Epithelial cell of prostate (primary cell): Measurements from ENCODE around the gene CLIC6.

Source experiments
- DNase-seq: peaks from one replicate; pipeline ENCODE4 v3.0.0-alpha.2; 2011; ENCODE audit warnings: low read depth, low spot score
- H3K27ac ChIP-seq: fragments of 450-650 bp; 2 replicates; pipeline ENCODE4 v1.5.1; 2017; ENCODE audit warnings: mild to moderate bottlenecking

The CLIC6 gene

GRCh38 chr21:34668803-34669148 is at the start of gene CLIC6:
CLIC6 (plus strand) TSS chr21:34668994; CDS start chr21:34669389, 395 bp downstream.
- H3K27ac ChIP-seq: no peak within 1 kb of the TSS
- no peak for DNase-seq

DNA sequence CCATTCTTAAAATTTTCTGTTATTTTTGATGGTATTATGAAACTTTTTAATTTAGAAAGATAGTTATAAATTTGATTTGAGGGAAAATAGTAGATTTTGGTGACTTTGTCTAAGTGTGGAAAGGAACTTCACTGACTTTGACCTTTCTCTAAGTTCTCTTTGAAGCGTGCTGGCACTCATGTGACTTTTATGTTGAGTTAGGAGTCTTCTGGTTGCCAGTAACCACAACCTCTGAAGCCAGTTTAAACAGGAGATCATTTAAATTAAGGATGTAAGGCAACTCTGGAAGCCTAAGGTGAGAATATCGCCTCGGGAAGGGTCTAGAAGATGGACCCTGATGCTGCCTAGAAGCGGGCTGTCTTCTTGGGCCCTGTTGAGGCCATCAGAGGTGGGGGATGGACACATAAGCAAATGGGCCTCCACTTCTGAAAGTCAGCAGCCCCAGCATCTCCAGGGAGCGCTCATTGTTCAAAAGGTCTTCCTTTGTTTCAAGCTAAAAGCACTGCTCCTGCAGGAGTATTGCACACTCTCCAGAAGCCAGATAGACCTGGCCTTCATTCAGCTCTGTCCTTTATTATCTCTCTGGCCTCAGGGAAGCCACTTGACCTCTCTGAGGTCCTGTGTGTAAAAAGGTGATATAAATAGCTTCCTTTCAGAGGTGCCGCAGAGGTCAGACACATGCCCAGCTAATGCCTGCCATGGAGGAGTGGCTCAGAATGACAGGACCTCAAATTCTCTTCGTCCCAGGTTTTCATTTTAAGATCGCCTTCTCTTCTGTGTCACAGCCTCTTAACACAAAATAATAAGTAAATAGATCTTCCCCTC is 48.7 kb upstream of the CLIC6 start:
- no peak overlapping the region for H3K27ac ChIP-seq
- DNase-seq: no peak

GRCh38 chr21:34621434-34622350 is 47.1 kb upstream of the CLIC6 start:
- DNase-seq: no peak

DNA sequence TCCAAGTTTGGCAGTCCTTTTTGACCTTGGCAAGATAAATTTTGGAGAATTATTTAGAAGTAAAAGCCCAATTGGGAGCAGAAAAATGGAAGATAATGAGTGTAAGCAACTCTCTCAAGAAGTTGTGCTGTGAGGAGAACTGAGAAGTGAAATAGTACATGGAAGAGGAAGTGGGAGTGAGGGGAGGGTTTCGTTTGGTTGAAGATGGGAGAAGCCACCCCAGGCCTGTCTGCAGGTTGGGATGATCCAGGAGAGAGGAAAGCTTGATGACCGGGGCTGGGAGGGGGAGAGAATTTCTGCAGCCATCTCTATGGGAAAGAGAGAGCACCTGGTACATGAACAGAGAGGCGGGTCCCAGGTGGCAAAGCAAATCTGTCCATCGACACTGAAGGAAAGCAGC is 45.3 kb upstream of the CLIC6 start:
- no peak overlapping the region for H3K27ac ChIP-seq
- DNase-seq: no peak

More at GRCh38 chr21:34621434-34622350, 47.1 kb upstream of the CLIC6 start:
- H3K27ac ChIP-seq: no peak overlapping the region

DNA sequence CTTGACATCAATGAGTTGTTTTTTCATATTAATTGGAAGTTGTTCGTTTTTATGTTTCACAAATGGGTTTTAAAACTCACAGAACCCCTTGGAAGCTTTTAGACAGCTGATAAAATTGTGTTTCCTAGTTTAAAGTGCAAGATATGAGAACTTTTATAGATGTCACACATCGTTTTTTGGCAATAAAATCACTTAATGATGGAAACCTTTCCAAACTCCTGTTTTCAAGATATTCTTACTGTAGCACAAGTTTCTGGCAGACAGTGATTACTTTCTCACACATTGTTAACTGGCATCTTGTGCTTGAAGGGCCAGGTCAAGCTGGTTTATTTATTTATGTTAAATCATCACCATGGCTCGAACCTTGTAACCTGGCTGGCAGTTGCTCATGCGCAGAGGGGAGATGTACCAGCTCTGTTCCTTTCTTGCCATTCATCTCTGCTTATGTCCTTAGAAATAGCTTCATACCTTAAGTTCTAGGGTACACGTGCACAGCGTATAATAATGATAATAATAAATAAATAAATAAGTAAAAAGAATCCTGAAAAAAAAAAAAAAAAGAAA is 43.7 kb upstream of the CLIC6 start:
- H3K27ac ChIP-seq: no peak overlapping the region
- DNase-seq: no peak

DNA sequence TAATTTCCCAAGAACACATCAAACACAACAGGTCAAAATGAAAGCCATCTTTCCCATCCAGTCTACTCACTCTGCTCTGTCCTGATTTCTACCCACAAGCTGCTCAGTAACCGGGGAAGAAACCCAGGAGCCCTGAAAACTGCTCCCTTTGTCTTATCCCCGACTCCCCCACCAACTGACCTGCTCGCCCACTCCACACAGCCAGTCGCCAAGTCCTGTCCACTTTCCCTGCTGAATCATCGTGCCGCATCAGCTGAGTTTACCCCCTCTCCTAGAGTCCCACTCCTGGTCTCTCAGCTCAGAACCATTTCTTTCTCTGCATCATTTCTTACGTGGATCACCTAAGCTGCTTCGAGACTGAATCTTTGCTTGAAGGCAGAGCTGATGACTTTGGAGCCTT is 42.7 kb upstream of the CLIC6 start:
- DNase-seq: no peak
- H3K27ac ChIP-seq: no peak overlapping the region

- no peak overlapping the region for H3K27ac ChIP-seq
- DNase-seq: no peak
Observed at GRCh38 chr21:34630536-34631143, 38.2 kb upstream of the CLIC6 start.

DNA sequence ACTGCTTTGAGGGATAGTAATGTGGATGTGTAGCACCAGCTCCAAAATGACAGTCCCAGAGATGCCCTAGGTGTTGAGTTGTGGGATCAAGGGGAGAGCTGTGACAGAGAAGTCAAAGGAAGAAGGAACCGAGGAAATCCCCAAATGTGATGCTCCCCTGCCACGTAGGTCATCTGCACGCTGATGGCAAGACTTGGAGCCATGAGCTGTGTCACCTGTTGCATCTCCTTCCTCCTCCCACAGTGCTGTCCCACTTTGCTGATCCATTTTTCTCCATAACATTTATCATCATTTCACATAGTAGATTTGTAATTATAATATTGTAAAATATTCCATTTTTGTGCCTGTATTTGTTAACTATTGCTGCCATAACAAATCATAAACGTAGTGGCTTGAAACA is 36.3 kb upstream of the CLIC6 start:
- H3K27ac ChIP-seq: no peak overlapping the region
- DNase-seq: no peak

- DNase-seq: no peak
- no peak overlapping the region for H3K27ac ChIP-seq
Observed at GRCh38 chr21:34635307-34635706, 33.5 kb upstream of the CLIC6 start.

- H3K27ac ChIP-seq: no peak overlapping the region
- no peak for DNase-seq
Observed at GRCh38 chr21:34636961-34637360, 31.8 kb upstream of the CLIC6 start.

- no peak overlapping the region for H3K27ac ChIP-seq
- DNase-seq: no peak
Observed at GRCh38 chr21:34639250-34639649, 29.5 kb upstream of the CLIC6 start.

GRCh38 chr21:34639882-34640788 is 28.7 kb upstream of the CLIC6 start:
- no peak overlapping the region for H3K27ac ChIP-seq
- DNase-seq: no peak

GRCh38 chr21:34640858-34641257 is 27.9 kb upstream of the CLIC6 start:
- no peak for DNase-seq
- no peak overlapping the region for H3K27ac ChIP-seq

- no peak for DNase-seq
- H3K27ac ChIP-seq: no peak overlapping the region
Observed at GRCh38 chr21:34642211-34643075, 26.4 kb upstream of the CLIC6 start.

GRCh38 chr21:34644825-34645224 is 24.0 kb upstream of the CLIC6 start:
- no peak for DNase-seq

DNA sequence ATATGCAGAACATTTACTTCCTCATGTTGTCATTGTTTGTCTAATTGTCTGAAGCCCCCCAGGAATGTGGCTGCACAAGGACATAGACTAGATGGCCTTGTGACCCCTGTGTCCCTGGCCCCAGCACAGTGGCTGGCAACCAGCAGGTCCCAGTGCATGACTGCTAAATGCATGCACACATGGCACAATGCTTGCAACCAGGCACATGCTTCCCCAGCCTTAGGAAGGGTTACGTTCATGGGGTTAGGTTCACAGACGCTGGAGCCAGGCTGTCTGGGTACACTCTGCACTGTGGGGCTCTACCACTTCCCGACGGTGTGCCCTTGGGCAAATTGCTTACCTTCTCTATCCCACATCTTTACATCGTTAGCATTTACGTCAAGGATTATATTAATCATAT is 21.2 kb upstream of the CLIC6 start:
- no peak overlapping the region for H3K27ac ChIP-seq
- DNase-seq: no peak

More at GRCh38 chr21:34644825-34645224, 24.0 kb upstream of the CLIC6 start:
- H3K27ac ChIP-seq: no peak overlapping the region

DNA sequence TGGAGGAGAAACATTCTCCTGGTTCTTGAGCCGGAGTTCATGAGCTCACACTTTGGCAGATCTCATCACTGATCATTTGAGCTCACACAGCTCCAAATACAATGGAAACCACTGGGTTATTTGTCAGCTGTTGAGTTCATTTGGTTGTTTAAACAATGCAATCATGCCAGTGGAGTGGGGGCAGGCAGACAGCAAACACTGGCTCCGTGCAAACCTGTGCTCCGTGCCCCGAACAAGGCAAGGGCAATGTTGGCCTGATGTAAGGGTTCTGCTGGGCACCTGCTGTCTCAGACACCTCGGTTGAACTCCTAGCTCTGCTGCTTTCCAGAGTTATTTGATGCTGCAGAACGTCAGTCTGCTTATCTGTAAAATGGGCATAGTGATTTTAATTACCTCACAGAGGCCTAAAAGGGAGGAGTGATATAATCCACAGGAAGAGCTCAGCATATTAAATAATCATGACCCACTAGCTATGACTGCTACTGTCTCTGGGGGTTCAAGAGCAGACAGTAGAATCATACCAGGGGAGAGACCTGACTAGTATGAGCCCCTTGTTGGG is 20.0 kb upstream of the CLIC6 start:
- no peak overlapping the region for H3K27ac ChIP-seq
- no peak for DNase-seq

DNA sequence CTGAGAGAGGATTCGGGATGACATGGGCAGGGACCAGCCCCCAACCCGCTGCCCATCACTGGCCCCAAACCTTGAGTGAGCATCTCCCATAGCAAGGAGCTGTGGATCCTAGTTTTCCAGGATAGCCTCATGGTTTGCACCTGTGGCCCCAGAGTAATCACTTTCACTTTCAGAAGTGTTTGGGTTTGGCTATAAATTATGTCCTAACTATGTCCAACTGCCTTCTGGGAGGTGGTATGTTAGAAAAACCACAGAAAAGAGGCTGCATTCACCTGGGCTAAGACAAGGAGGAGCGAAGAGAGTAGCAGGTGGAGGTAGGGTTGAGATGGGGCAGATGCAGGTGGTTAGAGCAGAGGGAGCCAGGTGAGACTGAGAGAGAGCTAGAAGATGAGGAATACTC is 19.4 kb upstream of the CLIC6 start:
- no peak overlapping the region for H3K27ac ChIP-seq
- no peak for DNase-seq
